HCT116 (cell line): ENCODE measurements around the gene HOMER2. TPM values are rescaled to one million over a fixed set of nuclear protein-coding genes. Genes with fewer than 3 reads are reported as not detected.

Experiments
- ATAC-seq: fragments of 200-7000 bp; cut with Tn5 transposase; 2 replicates; pipeline ENCODE4 v1.9.1; 2020; ENCODE audit warnings: mild to moderate bottlenecking, moderate library complexity
- BruUV-seq: library from RNA; stranded (reverse); fragments of 400-500 nt; replicated peaks from 2 replicates; lab custom pipeline; 2021; lab: Mats Ljungman, UMichigan
- CTCF ChIA-PET: fragments of 300-600 bp; sonication (Branson Sonifier 250); formaldehyde crosslinking; loops from one replicate; lab custom pipeline; 2021; ENCODE audit warnings: antibody characterized with exemption; lab: Charles Lee
- POLR2A ChIA-PET: fragments of 300-600, 350-600 bp; sonication (Branson Sonifier 250); formaldehyde crosslinking; loops from one replicate; lab custom pipeline; 2021; ENCODE audit warnings: antibody characterized with exemption; lab: Charles Lee
- RAD21 ChIA-PET, 2 experiments: fragments of 300-600 bp; sonication (Branson Sonifier 250); formaldehyde crosslinking; loops; one replicate each; lab custom pipeline; 2023; ENCODE audit warnings: low total read pairs in 2 of 2; ENCODE audit not compliant: uncharacterized antibody in 2 of 2, unreplicated experiment in 2 of 2, low non-redundant PET in 1 of 2; lab: Charles Lee
- DNase-seq: peaks from one replicate; pipeline ENCODE4 v3.0.0-alpha.2; 2010; ENCODE audit warnings: low read depth, low spot score
- H2AFZ ChIP-seq: fragments of 200-600 bp; shearing (Covaris generic), sonication (generic); 2 replicates; pipeline ENCODE4 v1.6.1; 2017; ENCODE audit warnings: low read depth, mixed run types, mixed read lengths, antibody characterized with exemption, low read length; ENCODE audit not compliant: poor library complexity, severe bottlenecking
- H3K27ac ChIP-seq: 2 replicates; pipeline ENCODE4 v1.5.1; 2012; ENCODE audit warnings: low read depth, low read length
- H3K27me3 ChIP-seq: fragments of 200-600 bp; sonication (generic); 2 replicates; pipeline ENCODE4 v1.6.1; 2016; ENCODE audit warnings: mixed run types, low read length, mixed read lengths; ENCODE audit not compliant: insufficient read depth
- H3K36me3 ChIP-seq, 2 experiments: fragments of 200-500 bp in 1 of 2; fragments of 200-600 bp in 1 of 2; sonication (Bioruptor generic) in 1 of 2; sonication (generic) in 1 of 2; 2 replicates each; pipeline versions ENCODE4 v1.5.1 to v1.6.1; 2014 to 2016; ENCODE audit warnings: low read length in 2 of 2, inconsistent platforms in 1 of 2, mixed read lengths in 1 of 2, mixed run types in 1 of 2; ENCODE audit not compliant: insufficient read depth in 2 of 2, control insufficient read depth in 1 of 2
- H3K4me1 ChIP-seq, 2 experiments: fragments of 200-600 bp in 1 of 2; sonication (generic) in 1 of 2; 2 replicates each; pipeline versions ENCODE4 v1.5.1 to v1.6.1; 2012 to 2017; ENCODE audit warnings: low read length in 2 of 2, inconsistent platforms in 1 of 2, mild to moderate bottlenecking in 1 of 2, mixed read lengths in 1 of 2, mixed run types in 1 of 2, moderate library complexity in 1 of 2; ENCODE audit not compliant: insufficient read depth in 2 of 2, control insufficient read depth in 1 of 2
- H3K4me2 ChIP-seq: fragments of 200-600 bp; sonication (generic); 2 replicates; pipeline ENCODE4 v1.6.1; 2017; ENCODE audit warnings: mixed run types, low read length, mixed read lengths
- H3K4me3 ChIP-seq, 2 experiments: fragments of 200-600 bp in 1 of 2; sonication (generic) in 1 of 2; replicated peaks in 1 of 2; 2 replicates each; pipeline ENCODE4 v1.5.1; 2011 to 2016; ENCODE audit warnings: low read length in 2 of 2, control low read depth in 1 of 2, low read depth in 1 of 2, mild to moderate bottlenecking in 1 of 2, mixed read lengths in 1 of 2, mixed run types in 1 of 2
- H3K79me2 ChIP-seq: fragments of 200-600 bp; sonication (generic); 2 replicates; pipeline ENCODE4 v1.6.1; 2017; ENCODE audit warnings: mild to moderate bottlenecking, mixed run types, low read length, moderate library complexity, mixed read lengths; ENCODE audit not compliant: insufficient read depth
- H3K9ac ChIP-seq: fragments of 200-600 bp; sonication (generic); 2 replicates; pipeline ENCODE4 v1.6.1; 2016; ENCODE audit warnings: low read length, mixed read lengths
- H3K9me2 ChIP-seq: fragments of 200-600 bp; sonication (generic), shearing (Covaris generic); 2 replicates; pipeline ENCODE4 v1.6.1; 2017; ENCODE audit warnings: mixed run types, mild to moderate bottlenecking, moderate library complexity; ENCODE audit not compliant: insufficient read depth
- H3K9me3 ChIP-seq, 2 experiments: fragments of 200-500 bp in 1 of 2; fragments of 200-600 bp in 1 of 2; sonication (Bioruptor generic) in 1 of 2; sonication (generic) in 1 of 2; 2 replicates each; pipeline ENCODE4 v1.6.1; 2014 to 2017; ENCODE audit warnings: low read length in 2 of 2, mixed read lengths in 2 of 2, inconsistent platforms in 1 of 2, low read depth in 1 of 2, mild to moderate bottlenecking in 1 of 2, mixed run types in 1 of 2, moderate library complexity in 1 of 2; ENCODE audit not compliant: control insufficient read depth in 1 of 2, insufficient read depth in 1 of 2
- H4K20me1 ChIP-seq: fragments of 200-600 bp; sonication (generic), shearing (Covaris generic); 2 replicates; pipeline ENCODE4 v1.6.1; 2017; ENCODE audit warnings: mixed run types, mild to moderate bottlenecking, moderate library complexity; ENCODE audit not compliant: insufficient read depth
- ATF3 ChIP-seq: IDR thresholded peaks from 2 replicates; pipeline ENCODE4 v1.6.1; 2012
- CEBPB ChIP-seq: IDR thresholded peaks from 2 replicates; pipeline ENCODE4 v1.6.1; 2012; ENCODE audit warnings: low read depth
- CTCF ChIP-seq, 3 experiments: fragments of 200-600 bp in 1 of 3; sonication (generic) in 1 of 3; IDR thresholded peaks in 2 of 3; conservative IDR thresholded peaks in 1 of 3; 2 replicates each; pipeline ENCODE4 v1.5.1; 2012 to 2017; ENCODE audit warnings: low read depth in 2 of 3, low read length in 2 of 3, antibody characterized with exemption in 1 of 3, borderline replicate concordance in 1 of 3, control low read depth in 1 of 3, mild to moderate bottlenecking in 1 of 3, mixed read lengths in 1 of 3, mixed run types in 1 of 3, moderate library complexity in 1 of 3; ENCODE audit not compliant: insufficient read depth in 1 of 3
- EGR1 ChIP-seq: IDR thresholded peaks from 2 replicates; pipeline ENCODE4 v1.6.1; 2012; ENCODE audit warnings: low read depth
- ELF1 ChIP-seq: IDR thresholded peaks from 2 replicates; pipeline ENCODE4 v1.6.1; 2012; ENCODE audit warnings: low read depth, borderline replicate concordance
- EZH2 ChIP-seq: fragments of 200-600 bp; sonication (generic); IDR thresholded peaks from 2 replicates; pipeline ENCODE4 v1.6.1; 2017; ENCODE audit warnings: antibody characterized with exemption, mixed run types
- EZH2phosphoT487 ChIP-seq: fragments of 200-600 bp; IDR thresholded peaks from 2 replicates; pipeline ENCODE4 v1.6.1; 2018; ENCODE audit warnings: antibody characterized with exemption, borderline replicate concordance
- JUND ChIP-seq: IDR thresholded peaks from 2 replicates; pipeline ENCODE4 v1.6.1; 2012
- MAX ChIP-seq: IDR thresholded peaks from 2 replicates; pipeline ENCODE4 v1.6.1; 2012
- POLR2A ChIP-seq: IDR thresholded peaks from 2 replicates; pipeline ENCODE4 v1.7.0; 2011; ENCODE audit warnings: borderline replicate concordance; ENCODE audit not compliant: insufficient read depth, insufficient read length; ENCODE audit errors: extremely low read depth
- POLR2AphosphoS5 ChIP-seq: IDR thresholded peaks from 2 replicates; pipeline ENCODE4 v1.6.1; 2011; ENCODE audit warnings: mild to moderate bottlenecking, low read depth, low read length, moderate library complexity
- RAD21 ChIP-seq: IDR thresholded peaks from 2 replicates; pipeline ENCODE4 v1.6.1; 2012; ENCODE audit warnings: low read depth, mild to moderate bottlenecking
- REST ChIP-seq: IDR thresholded peaks from 2 replicates; pipeline ENCODE4 v1.6.1; 2012; ENCODE audit warnings: low read depth
- SIN3A ChIP-seq: IDR thresholded peaks from 2 replicates; pipeline ENCODE4 v1.6.1; 2012; ENCODE audit warnings: low read depth
- YY1 ChIP-seq: IDR thresholded peaks from 2 replicates; pipeline ENCODE4 v1.6.1; 2011; ENCODE audit warnings: low read length, low read depth, moderate library complexity, mild to moderate bottlenecking; ENCODE audit not compliant: insufficient replicate concordance; ENCODE audit errors: extremely low read depth
- ZFX ChIP-seq: fragments of 450-650 bp; IDR thresholded peaks from 2 replicates; pipeline ENCODE4 v1.6.1; 2017
- intact Hi-C: fragments of 100-400 bp; cut with micrococcal nuclease; formaldehyde crosslinking; loops from 2 replicates; pipeline ENCODE4 v1.10.0; 2022
- total RNA-seq: library from RNA; stranded (reverse); gene quantifications from one replicate; pipeline ENCODE4 v1.2.1, GENCODE V29; 2021; ENCODE audit not compliant: unreplicated experiment

The HOMER2 gene
- total RNA-seq, 1 experiment from 2014 or later: 3.9 TPM

- DNase-seq: no peak
- POLR2A ChIA-PET: no interaction called here
- Histone ChIP-seq H2AFZ (no peak overlapping the region), H3K27ac (no peak overlapping the region), H3K27me3 (no peaks in the 10 kb centered on the region), H3K4me3 (no peak overlapping the region), H3K4me1 (no peaks in the 10 kb centered on the region), H3K9ac (no peak overlapping the region), H3K36me3 (no peaks in the 10 kb centered on the region), H3K9me2 (no peaks in the 10 kb centered on the region), H3K9me3 (no peaks in the 10 kb centered on the region), H3K4me2 (no peak overlapping the region), H4K20me1 (no peaks in the 10 kb centered on the region), H3K79me2 (no peaks in the 10 kb centered on the region)
- CTCF ChIA-PET: no interaction called here
- BruUV-seq: no TSS peak
- no peak for TF ChIP-seq EGR1
- TF ChIP-seq MAX: no peak
- no peak for TF ChIP-seq ATF3
- no peak for TF ChIP-seq SIN3A
- TF ChIP-seq CEBPB: no peak
- no peak for TF ChIP-seq POLR2A
- no peak for TF ChIP-seq ELF1
- TF ChIP-seq POLR2AphosphoS5: no peak
- TF ChIP-seq REST: no peak
- no peak for TF ChIP-seq EZH2
- TF ChIP-seq CTCF (IDR thresholded peaks at IDR 0.05 in 2 of 3, conservative IDR thresholded peaks at IDR 0.05 in 1 of 3; ENCODE audit: borderline replicate concordance in 1 of 3, insufficient read depth in 1 of 3, low read depth in 2 of 3, low read length in 2 of 3): no peak
- no peak for TF ChIP-seq ZFX
- TF ChIP-seq EZH2phosphoT487: no peak
- no peak for TF ChIP-seq RAD21
- no peak for TF ChIP-seq YY1
- TF ChIP-seq JUND: no peak
- RAD21 ChIA-PET: no interaction called here
- intact Hi-C loops: no loop called here
- no peak for ATAC-seq
Measured at GRCh38 chr15:82890995-82891390, 61.5 kb downstream of the HOMER2 start.
